Tibial artery (tissue), 4 donors: ENCODE results near the gene SHISAL1.

Experiments used
- DNase-seq, 2 donors: peaks; one replicate each; pipeline ENCODE4 v3.0.0-alpha.2; 2019
- H3K27ac ChIP-seq, 2 donors: fragments of 200-600 bp; sonication (generic) in 1 of 2; 1 replicate in 1 of 2; 2 replicates in 1 of 2; pipeline ENCODE4 v1.5.1; 2018 to 2019; ENCODE audit warnings: mild to moderate bottlenecking in 1 of 2
- H3K27me3 ChIP-seq, 2 donors: fragments of 200-600 bp; sonication (generic) in 1 of 2; one replicate each; pipeline versions ENCODE4 v1.5.1 to v1.6.0; 2016 to 2019
- H3K36me3 ChIP-seq, 3 donors: fragments of 200-600 bp; sonication (generic) in 2 of 3; one replicate each; pipeline ENCODE4 v1.5.1; 2016 to 2019; ENCODE audit warnings: mild to moderate bottlenecking in 2 of 3
- H3K4me1 ChIP-seq, 4 donors: fragments of 200-600 bp; sonication (generic) in 2 of 4; 1 replicate in 3 of 4; 2 replicates in 1 of 4; pipeline ENCODE4 v1.5.1; 2016 to 2019
- H3K4me3 ChIP-seq, 2 donors: fragments of 200-600 bp; sonication (generic) in 1 of 2; 1 replicate in 1 of 2; 2 replicates in 1 of 2; pipeline ENCODE4 v1.5.1; 2018 to 2019; ENCODE audit warnings: mild to moderate bottlenecking in 2 of 2
- H3K9me3 ChIP-seq, 3 donors: fragments of 200-600 bp; sonication (generic) in 1 of 3; one replicate each; pipeline ENCODE4 v1.5.1; 2016 to 2019
- intact Hi-C: fragments of 100-400 bp; cut with DNase I; formaldehyde crosslinking; loops from one replicate; pipeline ENCODE4 v1.15.0; 2023; ENCODE audit warnings: low total_unique reads
- TF ChIP-seq, protein P1 (sequence below), 2 experiments: fragments of 200-600 bp in 1 of 2; fragments of 450-650 bp in 1 of 2; IDR thresholded peaks; one replicate each; pipeline ENCODE4 v1.5.1; 2017 to 2019; ENCODE audit warnings: antibody characterized with exemption in 2 of 2, mild to moderate bottlenecking in 1 of 2, moderate library complexity in 1 of 2

SHISAL1 gene

DNA sequence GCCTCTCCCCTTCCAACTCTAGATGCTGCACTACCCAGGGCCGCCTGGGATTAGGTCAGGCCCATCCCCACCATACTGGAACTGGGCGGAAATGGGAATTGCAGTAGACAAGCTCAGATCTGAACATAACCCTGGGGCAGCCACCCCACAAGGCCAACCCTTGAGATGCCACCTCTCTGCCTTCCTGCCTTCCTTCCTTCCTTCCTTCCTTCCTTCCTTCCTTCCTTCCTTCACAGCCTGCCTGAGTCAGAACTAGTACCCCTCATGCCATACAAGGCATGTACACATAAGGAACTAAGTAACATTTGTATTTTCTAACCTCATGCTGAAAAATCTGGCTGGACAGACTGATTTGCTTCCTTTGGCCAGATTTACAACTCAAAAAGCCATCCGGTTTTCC, 28.0 kb downstream of the SHISAL1 start:
- intact Hi-C loops, result no loop called here
- no peak for DNase-seq
- H3K4me1 ChIP-seq, result no peaks in the 10 kb centered on the region
- no peak overlapping the region for H3K4me3 ChIP-seq
- TF ChIP-seq, protein P1, sequence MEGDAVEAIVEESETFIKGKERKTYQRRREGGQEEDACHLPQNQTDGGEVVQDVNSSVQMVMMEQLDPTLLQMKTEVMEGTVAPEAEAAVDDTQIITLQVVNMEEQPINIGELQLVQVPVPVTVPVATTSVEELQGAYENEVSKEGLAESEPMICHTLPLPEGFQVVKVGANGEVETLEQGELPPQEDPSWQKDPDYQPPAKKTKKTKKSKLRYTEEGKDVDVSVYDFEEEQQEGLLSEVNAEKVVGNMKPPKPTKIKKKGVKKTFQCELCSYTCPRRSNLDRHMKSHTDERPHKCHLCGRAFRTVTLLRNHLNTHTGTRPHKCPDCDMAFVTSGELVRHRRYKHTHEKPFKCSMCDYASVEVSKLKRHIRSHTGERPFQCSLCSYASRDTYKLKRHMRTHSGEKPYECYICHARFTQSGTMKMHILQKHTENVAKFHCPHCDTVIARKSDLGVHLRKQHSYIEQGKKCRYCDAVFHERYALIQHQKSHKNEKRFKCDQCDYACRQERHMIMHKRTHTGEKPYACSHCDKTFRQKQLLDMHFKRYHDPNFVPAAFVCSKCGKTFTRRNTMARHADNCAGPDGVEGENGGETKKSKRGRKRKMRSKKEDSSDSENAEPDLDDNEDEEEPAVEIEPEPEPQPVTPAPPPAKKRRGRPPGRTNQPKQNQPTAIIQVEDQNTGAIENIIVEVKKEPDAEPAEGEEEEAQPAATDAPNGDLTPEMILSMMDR (IDR thresholded peaks at IDR 0.05), result no peak
- H3K9me3 ChIP-seq, result no peaks in the 10 kb centered on the region
- no peaks in the 10 kb centered on the region for H3K36me3 ChIP-seq
- H3K27me3 ChIP-seq, result peaks cover 0 to 47% of the 10 kb centered on the region in 2 donors
- no peak overlapping the region for H3K27ac ChIP-seq

DNA sequence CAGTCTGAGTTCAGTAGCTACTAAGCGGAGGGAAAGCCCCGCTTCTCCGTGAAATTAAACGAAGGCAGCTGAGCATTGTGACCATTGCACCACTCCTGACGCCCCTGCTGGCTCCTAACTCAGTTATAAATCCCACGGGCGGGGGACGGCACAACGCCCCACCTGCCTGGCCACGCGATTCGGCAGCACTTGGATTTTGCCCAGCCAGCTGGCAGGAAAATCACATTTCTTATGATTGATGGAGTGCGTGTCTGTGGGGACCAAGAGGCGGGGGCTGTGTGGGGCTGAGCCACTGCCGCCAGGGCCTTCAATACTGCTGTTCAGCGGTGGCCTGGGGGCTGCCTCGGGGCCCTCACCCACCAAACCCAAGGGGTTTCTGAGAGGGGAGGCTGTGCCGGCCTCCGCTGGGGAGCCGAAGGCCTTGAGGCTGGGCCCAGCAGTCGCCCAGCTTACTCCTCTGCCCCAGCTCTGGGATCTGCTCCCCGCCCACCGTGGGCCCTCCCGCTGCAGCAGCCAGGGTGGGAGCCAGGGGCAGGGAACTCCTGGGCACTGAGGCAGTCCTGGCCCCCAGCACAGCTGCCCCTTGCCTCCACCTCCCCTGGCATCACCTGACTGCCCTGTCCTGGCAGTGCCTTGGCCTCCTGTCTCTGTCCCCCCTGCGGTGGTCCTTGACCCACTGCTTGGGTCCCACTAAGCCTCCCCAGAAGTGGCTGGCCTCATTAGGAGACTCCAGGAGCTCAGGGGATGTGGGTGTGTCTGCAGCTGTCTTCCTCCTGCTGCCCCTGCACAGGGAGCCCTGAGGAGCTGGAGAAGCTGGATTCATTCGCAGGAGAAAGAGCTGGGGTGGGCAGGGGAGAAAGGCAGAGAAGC, 30.7 kb downstream of the SHISAL1 start:
- no peaks in the 10 kb centered on the region for H3K9me3 ChIP-seq
- intact Hi-C loops, result no loop called here

DNA sequence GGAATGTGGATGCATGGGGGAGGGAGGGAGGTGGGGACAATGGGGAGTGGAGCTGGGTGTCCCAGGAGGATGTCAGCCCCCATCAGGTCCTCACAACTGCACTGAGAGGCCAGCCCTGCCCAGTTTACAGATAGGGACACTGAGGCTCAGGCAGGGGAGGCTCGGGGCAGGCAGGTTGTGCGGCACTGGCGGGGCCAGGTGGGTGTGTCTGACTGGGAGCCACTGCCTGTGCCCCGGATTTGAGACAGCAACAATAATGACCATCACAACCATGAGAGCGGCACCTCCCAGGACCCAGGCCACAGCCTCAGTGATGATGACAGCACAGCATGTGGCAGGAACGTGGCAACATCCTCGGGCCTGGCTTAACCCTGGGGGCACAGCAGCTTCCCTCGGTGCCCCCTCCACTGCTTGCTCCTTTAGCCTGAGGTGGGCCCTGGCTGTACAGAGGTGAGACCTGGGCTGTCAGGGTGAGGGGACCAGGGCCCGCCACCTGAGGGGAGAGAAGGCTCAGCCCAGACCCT, 32.0 kb downstream of the SHISAL1 start:
- no peak overlapping the region for H3K4me3 ChIP-seq
- no peaks in the 10 kb centered on the region for H3K4me1 ChIP-seq
- H3K27me3 ChIP-seq, result peaks cover 0 to 43% of the 10 kb centered on the region in 2 donors
- H3K27ac ChIP-seq, result no peak overlapping the region
- no peaks in the 10 kb centered on the region for H3K9me3 ChIP-seq
- TF ChIP-seq, protein P1 (IDR thresholded peaks at IDR 0.05), result no peak
- no peak for DNase-seq
- intact Hi-C loops, result no loop called here
- no peaks in the 10 kb centered on the region for H3K36me3 ChIP-seq

More for the DNA sequence above, 30.7 kb downstream of the SHISAL1 start:
- Histone ChIP-seq H3K27me3 (peaks cover 0 to 54% of the 10 kb centered on the region in 2 donors), H3K36me3 (no peaks in the 10 kb centered on the region), H3K27ac (no peak overlapping the region), H3K4me3 (no peak overlapping the region), H3K4me1 (no peaks in the 10 kb centered on the region)
- DNase-seq, result no peak
- TF ChIP-seq, protein P1 (IDR thresholded peaks at IDR 0.05), result no peak

DNA sequence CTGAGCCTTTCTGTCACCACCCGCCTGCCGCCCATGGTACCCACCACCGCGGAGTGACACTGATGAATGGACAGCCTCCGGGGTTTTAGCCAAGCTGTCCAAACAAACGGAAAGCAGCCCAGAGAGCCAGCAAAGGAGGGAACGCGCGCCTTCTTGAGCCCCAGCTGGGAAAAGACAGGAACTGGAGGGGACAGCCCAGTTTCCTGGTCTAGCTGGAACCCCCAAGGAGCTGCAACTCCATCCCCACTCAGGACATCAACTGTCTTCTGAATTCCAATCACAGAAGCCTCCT, 33.7 kb downstream of the SHISAL1 start:
- no peaks in the 10 kb centered on the region for H3K9me3 ChIP-seq
- no peaks in the 10 kb centered on the region for H3K4me1 ChIP-seq
- H3K27me3 ChIP-seq, result peaks cover 0 to 40% of the 10 kb centered on the region in 2 donors
- DNase-seq, result no peak
- intact Hi-C loops, result no loop called here
- H3K4me3 ChIP-seq, result no peak overlapping the region
- H3K27ac ChIP-seq, result no peak overlapping the region
- no peaks in the 10 kb centered on the region for H3K36me3 ChIP-seq
- TF ChIP-seq, protein P1 (IDR thresholded peaks at IDR 0.05), result no peak

DNA sequence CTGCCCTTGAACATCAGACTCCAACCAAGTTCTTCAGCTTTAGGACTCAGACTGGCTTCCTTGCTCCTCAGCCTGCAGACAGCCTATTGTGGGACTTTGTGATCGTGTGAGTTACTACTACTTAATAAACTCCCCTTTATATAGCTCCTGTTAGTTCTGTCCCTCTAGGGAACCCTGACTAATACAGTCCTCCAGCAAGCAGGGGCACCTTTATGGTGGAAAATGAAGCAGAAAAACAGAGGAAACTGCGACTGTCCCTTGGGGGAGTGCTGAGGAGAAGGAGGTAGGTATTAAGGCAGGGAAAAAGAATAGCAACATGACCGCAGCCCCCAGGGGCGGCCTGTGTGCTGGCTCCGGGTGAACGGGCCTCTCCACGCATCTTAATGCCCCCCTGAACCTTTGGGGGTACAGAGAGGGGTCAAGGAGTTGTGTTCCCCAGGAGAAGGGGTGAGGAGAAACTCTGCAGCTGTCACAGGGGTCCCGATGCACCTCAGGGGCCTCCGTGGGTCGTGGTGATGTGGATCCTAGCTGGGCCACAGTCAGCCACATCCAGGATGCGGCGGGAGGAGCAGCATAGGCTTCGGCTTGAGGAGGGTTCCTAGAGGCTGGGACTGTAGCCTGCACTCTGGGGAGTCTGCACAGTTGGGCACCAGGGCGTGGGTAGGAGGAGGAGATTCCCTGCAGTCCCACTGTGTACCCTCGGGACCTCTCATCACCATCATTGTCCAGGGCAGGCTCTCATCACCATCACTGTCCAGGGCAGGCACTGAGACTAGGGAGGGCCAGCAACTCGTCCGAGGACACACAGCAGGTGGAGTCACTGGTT, 34.3 kb downstream of the SHISAL1 start:
- no peak for DNase-seq
- intact Hi-C loops, result no loop called here

More for the DNA sequence above, 34.3 kb downstream of the SHISAL1 start:
- TF ChIP-seq, protein P1 (IDR thresholded peaks at IDR 0.05), result no peak
- Histone ChIP-seq H3K27me3 (peaks cover 0 to 40% of the 10 kb centered on the region in 2 donors), H3K9me3 (no peaks in the 10 kb centered on the region), H3K4me3 (no peak overlapping the region), H3K4me1 (no peaks in the 10 kb centered on the region), H3K27ac (no peak overlapping the region), H3K36me3 (no peaks in the 10 kb centered on the region)
